Measurements from ENCODE around the gene THPO. TPM values are rescaled to one million over a fixed set of nuclear protein-coding genes. Genes with fewer than 3 reads are reported as not detected.
"Not testable (repeated sequence)": the region's sequence is repeated elsewhere in the genome, so short reads cannot be mapped to it uniquely, and the experiment has no call there.

Gene THPO
- total RNA-seq, 1 donor from 2014 or later, result not detected

GRCh38 chr3:184344579-184345316, 33.3 kb downstream of the THPO start:
- H3K4me1 Mint-ChIP-seq, result peaks cover 15% of the 10 kb centered on the region
- intact Hi-C loops (cut with micrococcal nuclease), result no loop called here
- H3K36me3 Mint-ChIP-seq (ENCODE audit: low read depth), result peaks cover 6% of the 10 kb centered on the region
- H3K27ac Mint-ChIP-seq, result no peak overlapping the region
- no peak overlapping the region for H3K4me3 Mint-ChIP-seq
- H3K27me3 Mint-ChIP-seq, result no peaks in the 10 kb centered on the region
- no peaks in the 10 kb centered on the region for H3K9me3 Mint-ChIP-seq
- DNase-seq, result no peak

GRCh38 chr3:184343200-184343876, 34.7 kb downstream of the THPO start:
- Mint-ChIP-seq H3K4me3 (no peak overlapping the region), H3K27me3 (no peaks in the 10 kb centered on the region), H3K9me3 (no peaks in the 10 kb centered on the region), H3K27ac (no peak overlapping the region), H3K36me3 (ENCODE audit: low read depth) (peaks cover 6% of the 10 kb centered on the region), H3K4me1 (peaks cover 18% of the 10 kb centered on the region)
- intact Hi-C loops (cut with micrococcal nuclease), result no loop called here
- no peak for DNase-seq

DNA sequence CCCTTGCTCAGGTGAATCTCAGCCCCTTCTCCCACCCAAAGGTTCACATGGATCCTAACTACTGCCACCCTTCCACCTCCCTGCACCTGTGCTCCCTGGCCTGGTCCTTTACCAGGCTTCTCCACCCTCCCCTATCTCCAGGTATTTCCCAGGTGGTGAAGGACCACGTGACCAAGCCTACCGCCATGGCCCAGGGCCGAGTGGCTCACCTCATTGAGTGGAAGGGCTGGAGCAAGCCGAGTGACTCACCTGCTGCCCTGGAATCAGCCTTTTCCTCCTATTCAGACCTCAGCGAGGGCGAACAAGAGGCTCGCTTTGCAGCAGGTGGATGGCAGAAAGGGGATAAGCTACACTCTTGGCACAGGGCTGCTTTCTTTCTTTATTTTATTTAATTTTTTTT, 36.1 kb downstream of the THPO start:
- H3K27me3 Mint-ChIP-seq, result no peaks in the 10 kb centered on the region
- DNase-seq, result no peak
- no peak overlapping the region for H3K4me3 Mint-ChIP-seq
- H3K27ac Mint-ChIP-seq, result no peak overlapping the region
- intact Hi-C loops (cut with micrococcal nuclease), result no loop called here
- no peaks in the 10 kb centered on the region for H3K9me3 Mint-ChIP-seq
- H3K4me1 Mint-ChIP-seq, result peaks cover 26% of the 10 kb centered on the region
- H3K36me3 Mint-ChIP-seq (ENCODE audit: low read depth), result peaks cover 7% of the 10 kb centered on the region

- DNase-seq; H3K9me3 Mint-ChIP-seq; H3K27me3 Mint-ChIP-seq; H3K4me3 Mint-ChIP-seq; intact Hi-C loops (cut with micrococcal nuclease); H3K27ac Mint-ChIP-seq: not testable (repeated sequence)
- peaks cover 15% of the 10 kb centered on the region for H3K36me3 Mint-ChIP-seq (ENCODE audit: low read depth)
- H3K4me1 Mint-ChIP-seq, result peaks cover 38% of the 10 kb centered on the region
Observed at GRCh38 chr3:184339451-184340135, 38.4 kb downstream of the THPO start.

GRCh38 chr3:184339001-184339400, 39.0 kb downstream of the THPO start:
- H3K27me3 Mint-ChIP-seq, result no peaks in the 10 kb centered on the region
- no peaks in the 10 kb centered on the region for H3K9me3 Mint-ChIP-seq
- peaks cover 44% of the 10 kb centered on the region for H3K4me1 Mint-ChIP-seq
- peaks cover 21% of the 10 kb centered on the region for H3K36me3 Mint-ChIP-seq (ENCODE audit: low read depth)
- intact Hi-C loops (cut with micrococcal nuclease), result no loop called here
- H3K27ac Mint-ChIP-seq, result no peak overlapping the region
- H3K4me3 Mint-ChIP-seq, result no peak overlapping the region
- DNase-seq, result no peak

DNA sequence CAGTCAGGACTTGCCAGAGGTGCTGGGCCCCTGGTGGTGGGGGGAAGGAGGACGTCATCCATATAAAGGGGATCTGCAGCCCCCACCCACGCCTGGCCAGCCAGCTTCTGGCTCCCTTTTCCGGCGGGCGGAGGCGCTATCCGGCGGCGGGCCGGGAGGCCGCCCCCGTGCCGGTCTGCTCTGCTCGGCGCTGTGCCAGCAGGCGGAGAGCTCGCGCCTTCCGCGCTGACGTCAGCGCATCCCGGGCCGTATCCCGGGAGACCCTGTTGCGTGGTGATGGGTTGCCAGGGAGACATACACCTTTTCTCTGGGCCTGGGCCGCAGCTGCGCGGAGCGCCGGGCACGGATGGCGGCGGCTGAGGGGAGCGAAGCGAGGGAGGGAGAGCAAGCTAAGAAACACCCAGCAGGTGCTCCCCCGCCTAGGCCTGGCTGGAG, 39.5 kb downstream of the THPO start:
- intact Hi-C loops (cut with micrococcal nuclease), result no loop called here
- Mint-ChIP-seq H3K36me3 (ENCODE audit: low read depth) (peaks cover 26% of the 10 kb centered on the region), H3K4me3 (peak overlapping the region; percentile 23), H3K9me3 (no peaks in the 10 kb centered on the region), H3K4me1 (peaks cover 49% of the 10 kb centered on the region), H3K27me3 (no peaks in the 10 kb centered on the region), H3K27ac (no peak overlapping the region)
- peak; percentile 64 for DNase-seq

GRCh38 chr3:184337981-184338380, 40.0 kb downstream of the THPO start:
- H3K27me3 Mint-ChIP-seq, result no peaks in the 10 kb centered on the region
- intact Hi-C loops (cut with micrococcal nuclease), result no loop called here
- H3K4me1 Mint-ChIP-seq, result peaks cover 55% of the 10 kb centered on the region
- H3K4me3 Mint-ChIP-seq, result peak overlapping the region; percentile 23
- H3K27ac Mint-ChIP-seq, result no peak overlapping the region
- H3K36me3 Mint-ChIP-seq (ENCODE audit: low read depth), result peaks cover 30% of the 10 kb centered on the region
- H3K9me3 Mint-ChIP-seq, result no peaks in the 10 kb centered on the region
- no peak for DNase-seq

DNA sequence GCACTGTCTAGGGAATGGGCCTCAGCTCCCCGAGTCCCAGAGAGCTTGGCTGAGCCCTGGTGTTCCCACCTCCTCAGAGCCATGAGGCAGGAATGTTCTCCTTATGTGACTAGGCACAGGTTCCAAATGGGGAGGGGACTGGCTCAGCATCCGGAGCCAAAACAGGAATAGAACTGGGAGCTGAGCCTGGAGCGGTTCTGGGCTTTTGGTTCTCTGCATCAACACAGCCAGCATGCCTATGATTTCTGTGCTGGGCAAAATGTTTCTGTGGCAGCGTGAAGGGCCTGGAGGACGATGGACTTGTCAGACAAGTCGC, 40.6 kb downstream of the THPO start, which contains the start of gene FAM131A:
TSS of gene FAM131A (plus strand) at position 202 of the 316 bp plus-strand sequence. CDS start at position 233, 31 bp downstream.
- Mint-ChIP-seq H3K9me3 (no peaks in the 10 kb centered on the region), H3K4me1 (peaks cover 61% of the 10 kb centered on the region), H3K36me3 (ENCODE audit: low read depth) (peaks cover 33% of the 10 kb centered on the region), H3K27me3 (no peaks in the 10 kb centered on the region), H3K27ac (peak within 1 kb of the TSS; percentile 86), H3K4me3 (peak within 1 kb of the TSS; percentile 89)
- no peak for DNase-seq
- intact Hi-C loops (cut with micrococcal nuclease), result no loop called here

GRCh38 chr3:184336547-184337398, 41.2 kb downstream of the THPO start:
- Mint-ChIP-seq H3K4me1 (peaks cover 63% of the 10 kb centered on the region), H3K27ac (peak overlapping the region; percentile 86)

GRCh38 chr3:184335661-184336546, 42.1 kb downstream of the THPO start:
- no peaks in the 10 kb centered on the region for H3K9me3 Mint-ChIP-seq
- intact Hi-C loops (cut with micrococcal nuclease), result loop anchor here (1.0 to 2.0 kb wide), 3 partner anchors 22 to 37 kb away; partner anchors contain the start of genes EIF4G1 and PSMD2
- H3K36me3 Mint-ChIP-seq (ENCODE audit: low read depth), result peaks cover 48% of the 10 kb centered on the region
- no peaks in the 10 kb centered on the region for H3K27me3 Mint-ChIP-seq
- peak overlapping the region; percentile 89 for H3K4me3 Mint-ChIP-seq
- peak overlapping the region; percentile 92 for H3K27ac Mint-ChIP-seq
- H3K4me1 Mint-ChIP-seq, result peaks cover 58% of the 10 kb centered on the region
- DNase-seq, result peak; percentile 98

More at GRCh38 chr3:184336547-184337398, 41.2 kb downstream of the THPO start:
- no peaks in the 10 kb centered on the region for H3K9me3 Mint-ChIP-seq
- peaks cover 39% of the 10 kb centered on the region for H3K36me3 Mint-ChIP-seq (ENCODE audit: low read depth)
- peak overlapping the region; percentile 89 for H3K4me3 Mint-ChIP-seq
- intact Hi-C loops (cut with micrococcal nuclease), result loop anchor here (1.0 kb wide), 1 partner anchor 22 kb away; the partner anchor contains the start of gene EIF4G1
- no peaks in the 10 kb centered on the region for H3K27me3 Mint-ChIP-seq
- peak; percentile 63 for DNase-seq

DNA sequence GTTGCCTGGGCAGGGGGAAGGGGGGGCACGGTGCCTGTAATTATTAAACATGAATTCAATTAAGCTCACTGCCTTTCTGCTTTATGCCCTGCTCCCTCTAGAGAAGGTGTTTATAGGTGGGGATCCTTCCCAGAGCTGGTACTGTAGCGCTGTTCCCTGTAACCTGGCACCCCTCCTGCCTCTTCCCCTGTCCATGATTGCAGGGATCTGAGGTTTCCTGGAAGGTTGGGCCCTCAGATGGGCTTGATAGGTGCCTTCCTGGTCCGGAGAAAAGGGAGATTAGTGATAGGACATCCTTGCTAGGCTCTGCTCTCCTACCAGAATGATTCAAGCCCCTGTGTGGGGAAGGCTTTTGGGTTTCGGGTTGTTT, 42.7 kb downstream of the THPO start:
- Mint-ChIP-seq H3K27ac (peak overlapping the region; percentile 92), H3K36me3 (ENCODE audit: low read depth) (peaks cover 53% of the 10 kb centered on the region), H3K4me1 (peaks cover 54% of the 10 kb centered on the region), H3K9me3 (no peaks in the 10 kb centered on the region), H3K27me3 (no peaks in the 10 kb centered on the region), H3K4me3 (peak overlapping the region; percentile 89)
- peak; percentile 62 for DNase-seq
- intact Hi-C loops (cut with micrococcal nuclease), result loop anchor here (1.0 to 2.0 kb wide), 2 partner anchors 28 to 36 kb away; partner anchors contain the start of gene PSMD2

- intact Hi-C loops (cut with micrococcal nuclease), result loop anchor here (1.0 to 2.0 kb wide), 2 partner anchors 29 to 36 kb away; partner anchors contain the start of gene PSMD2
- H3K4me3 Mint-ChIP-seq, result peak overlapping the region; percentile 67
- DNase-seq, result peak; percentile 76
- H3K36me3 Mint-ChIP-seq (ENCODE audit: low read depth), result peaks cover 57% of the 10 kb centered on the region
- H3K4me1 Mint-ChIP-seq, result peaks cover 57% of the 10 kb centered on the region
- H3K27ac Mint-ChIP-seq, result peak overlapping the region; percentile 92
- no peaks in the 10 kb centered on the region for H3K27me3 Mint-ChIP-seq
- no peaks in the 10 kb centered on the region for H3K9me3 Mint-ChIP-seq
Observed at GRCh38 chr3:184334470-184335158, 43.4 kb downstream of the THPO start.

Measured in activated CD4-positive, alpha-beta T cell treated with anti-CD3 and anti-CD28 coated beads, Interleukin-2, amount 10 ng/mL, durations not matched to agents 24 days and 14 days (primary cell).